Left lung (tissue), 10 donors: ENCODE measurements around the gene SPSB4. TPM values are rescaled to one million over a fixed set of nuclear protein-coding genes. Genes with fewer than 3 reads are reported as not detected.

ENCODE experiments used
- ATAC-seq: fragments of 200-7000 bp; cut with Tn5 transposase; one replicate; pipeline ENCODE4 v1.9.1; 2020; ENCODE audit warnings: moderate library complexity
- DNase-seq, 4 donors: peaks; one replicate each; pipeline ENCODE4 v3.0.0-alpha.2; 2013 to 2020
- H3K27ac ChIP-seq, 2 donors: fragments of 200-600 bp; sonication (generic) in 1 of 2; one replicate each; pipeline versions ENCODE4 v1.5.0 to v1.8.0; 2020 to 2021
- H3K27me3 ChIP-seq, 2 donors: fragments of 200-600 bp; sonication (generic) in 1 of 2; one replicate each; pipeline versions ENCODE4 v1.5.0 to v1.8.0; 2020 to 2021
- H3K36me3 ChIP-seq, 2 donors: fragments of 200-600 bp; sonication (generic) in 1 of 2; one replicate each; pipeline versions ENCODE4 v1.5.0 to v1.8.0; 2020 to 2021
- H3K4me1 ChIP-seq, 2 donors: fragments of 200-600 bp; one replicate each; pipeline ENCODE4 v1.8.0; 2021
- H3K4me3 ChIP-seq, 2 donors: fragments of 200-600 bp; sonication (generic) in 1 of 2; one replicate each; pipeline versions ENCODE4 v1.5.0 to v1.8.0; 2020 to 2021; ENCODE audit warnings: mild to moderate bottlenecking in 1 of 2
- H3K9me3 ChIP-seq, 2 donors: fragments of 200-600 bp; sonication (generic) in 1 of 2; one replicate each; pipeline versions ENCODE4 v1.5.0 to v1.8.0; 2020 to 2021
- CTCF ChIP-seq, 2 donors: fragments of 200-600 bp; sonication (generic) in 1 of 2; IDR thresholded peaks; one replicate each; pipeline versions ENCODE4 v1.5.0 to v1.8.0; 2021; ENCODE audit warnings: antibody characterized with exemption in 2 of 2
- intact Hi-C, 2 donors: fragments of 100-400 bp; cut with DNase I; formaldehyde crosslinking; loops; one replicate each; pipeline versions ENCODE4 v1.11.2 to v1.14.2; 2022
- polyA plus RNA-seq, 6 donors: library from polyadenylated mRNA; unstranded; fragments of 120-200 nt; gene quantifications; one replicate each; pipeline ENCODE4 v1.2.1, GENCODE V29; 2013; ENCODE audit not compliant: insufficient read length in 6 of 6
- total RNA-seq, 2 donors: library from RNA; stranded (reverse); fragmentation: NEBNext Ultra II Directional; extraction: Animal tissue kit (Norgen Biotek cat#: 25700); gene quantifications; one replicate each; pipeline ENCODE4 v1.2.1, GENCODE V29; 2021
- donor health status: DM: no; HTN: yes; CAD: no.
- donor health status: DM: no; HTN: no; CAD: no.

SPSB4 gene
- total and polyA plus RNA-seq, 8 donors = 1.3 to 9.9 (median 6.2) TPM

- no peaks in the 10 kb centered on the region for H3K27me3 ChIP-seq
- ATAC-seq (no peak), DNase-seq (no peak)
- no peaks in the 10 kb centered on the region for H3K9me3 ChIP-seq
- H3K4me1 ChIP-seq = no peaks in the 10 kb centered on the region
- intact Hi-C loops = loop anchor here in 1 of 2 donors (10.0 kb wide), 1 partner anchor 88 kb away; no protein-coding TSS in a partner anchor
- H3K27ac ChIP-seq = no peak overlapping the region
- no peak overlapping the region for H3K4me3 ChIP-seq
- TF ChIP-seq CTCF (IDR thresholded peaks at IDR 0.05) = no peak
- no peaks in the 10 kb centered on the region for H3K36me3 ChIP-seq
These were observed 51.9 kb downstream of the SPSB4 start for GRCh38 chr3:141103067-141103466.

- intact Hi-C loops = loop anchor here in 1 of 2 donors (10.0 kb wide), 1 partner anchor 89 kb away; no protein-coding TSS in a partner anchor
- ATAC-seq (no peak), DNase-seq (no peak)
- H3K4me1 ChIP-seq = no peaks in the 10 kb centered on the region
- H3K4me3 ChIP-seq = no peak overlapping the region
- H3K9me3 ChIP-seq = no peaks in the 10 kb centered on the region
- H3K27me3 ChIP-seq = no peaks in the 10 kb centered on the region
- H3K27ac ChIP-seq = no peak overlapping the region
- TF ChIP-seq CTCF (IDR thresholded peaks at IDR 0.05) = no peak
- no peaks in the 10 kb centered on the region for H3K36me3 ChIP-seq
These were observed 52.4 kb downstream of the SPSB4 start for GRCh38 chr3:141103503-141103902.

- ATAC-seq = peak; percentile 45
- Histone ChIP-seq H3K9me3 (no peaks in the 10 kb centered on the region), H3K4me1 (no peaks in the 10 kb centered on the region), H3K27me3 (no peaks in the 10 kb centered on the region), H3K4me3 (no peak overlapping the region), H3K27ac (no peak overlapping the region), H3K36me3 (no peaks in the 10 kb centered on the region)
- TF ChIP-seq CTCF (IDR thresholded peaks at IDR 0.05) = no peak
- DNase-seq = peak; percentile 21 to 91 (median 83)
- intact Hi-C loops = loop anchor here in 1 of 2 donors (10.0 kb wide), 1 partner anchor 89 kb away; no protein-coding TSS in a partner anchor
These were observed 53.1 kb downstream of the SPSB4 start for GRCh38 chr3:141104151-141104821.

GRCh38 chr3:141105828-141106628 is 54.9 kb downstream of the SPSB4 start:
- H3K4me3 ChIP-seq = no peak overlapping the region
- no peaks in the 10 kb centered on the region for H3K4me1 ChIP-seq
- peak; percentile 87 for ATAC-seq
- DNase-seq = peak in 3 of 4 donors; percentile 58 to 91 (median 79)
- peak; percentile 72 to 73 for TF ChIP-seq CTCF (IDR thresholded peaks at IDR 0.05)
- H3K9me3 ChIP-seq = no peaks in the 10 kb centered on the region
- intact Hi-C loops = loop anchor here in 1 of 2 donors (10.0 kb wide), 1 partner anchor 91 kb away; no protein-coding TSS in a partner anchor
- H3K27ac ChIP-seq = no peak overlapping the region
- no peaks in the 10 kb centered on the region for H3K27me3 ChIP-seq
- no peaks in the 10 kb centered on the region for H3K36me3 ChIP-seq

GRCh38 chr3:141106842-141107241 is 55.7 kb downstream of the SPSB4 start:
- intact Hi-C loops = loop anchor here in 1 of 2 donors (10.0 kb wide), 1 partner anchor 92 kb away; no protein-coding TSS in a partner anchor
- no peak for DNase-seq
- no peak for TF ChIP-seq CTCF (IDR thresholded peaks at IDR 0.05)
- Histone ChIP-seq H3K9me3 (no peaks in the 10 kb centered on the region), H3K27ac (no peak overlapping the region), H3K27me3 (no peaks in the 10 kb centered on the region), H3K36me3 (no peaks in the 10 kb centered on the region), H3K4me3 (no peak overlapping the region), H3K4me1 (no peaks in the 10 kb centered on the region)
- no peak for ATAC-seq
